ENCODE data around the gene ERI3.
A peak's percentile ranks its signal among the peaks of the same experiment; 100 is the strongest.

ERI3 gene

DNA sequence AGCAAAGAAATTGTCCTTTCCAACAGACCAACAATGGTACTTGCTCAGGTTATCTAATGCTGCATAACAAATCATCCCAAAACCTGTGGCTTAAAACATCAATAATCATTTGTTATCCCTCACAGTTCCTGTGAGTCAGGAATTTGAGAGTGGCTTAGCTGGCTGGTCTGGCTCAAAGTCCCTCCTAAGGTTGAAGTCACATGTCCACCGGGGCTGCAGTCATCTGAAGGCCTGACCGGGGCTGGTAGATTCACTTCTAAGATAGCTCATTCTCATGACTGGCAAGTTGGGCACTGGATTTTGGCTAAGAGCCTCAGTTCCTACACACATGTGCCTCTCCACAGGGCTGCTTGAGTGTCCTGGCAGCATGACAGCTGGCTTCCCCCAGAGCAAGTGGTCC lies 16.9 kb downstream of the ERI3 start:
- no peak for DNase-seq (ENCODE audit: low read depth)
- no peak overlapping the region for H3K4me3 ChIP-seq (ENCODE audit: low read length)
- TF ChIP-seq, protein P1, sequence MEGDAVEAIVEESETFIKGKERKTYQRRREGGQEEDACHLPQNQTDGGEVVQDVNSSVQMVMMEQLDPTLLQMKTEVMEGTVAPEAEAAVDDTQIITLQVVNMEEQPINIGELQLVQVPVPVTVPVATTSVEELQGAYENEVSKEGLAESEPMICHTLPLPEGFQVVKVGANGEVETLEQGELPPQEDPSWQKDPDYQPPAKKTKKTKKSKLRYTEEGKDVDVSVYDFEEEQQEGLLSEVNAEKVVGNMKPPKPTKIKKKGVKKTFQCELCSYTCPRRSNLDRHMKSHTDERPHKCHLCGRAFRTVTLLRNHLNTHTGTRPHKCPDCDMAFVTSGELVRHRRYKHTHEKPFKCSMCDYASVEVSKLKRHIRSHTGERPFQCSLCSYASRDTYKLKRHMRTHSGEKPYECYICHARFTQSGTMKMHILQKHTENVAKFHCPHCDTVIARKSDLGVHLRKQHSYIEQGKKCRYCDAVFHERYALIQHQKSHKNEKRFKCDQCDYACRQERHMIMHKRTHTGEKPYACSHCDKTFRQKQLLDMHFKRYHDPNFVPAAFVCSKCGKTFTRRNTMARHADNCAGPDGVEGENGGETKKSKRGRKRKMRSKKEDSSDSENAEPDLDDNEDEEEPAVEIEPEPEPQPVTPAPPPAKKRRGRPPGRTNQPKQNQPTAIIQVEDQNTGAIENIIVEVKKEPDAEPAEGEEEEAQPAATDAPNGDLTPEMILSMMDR (IDR thresholded peaks at IDR 0.05; ENCODE audit: insufficient read depth, low read depth, low read length, missing control alignments), result no peak

DNA sequence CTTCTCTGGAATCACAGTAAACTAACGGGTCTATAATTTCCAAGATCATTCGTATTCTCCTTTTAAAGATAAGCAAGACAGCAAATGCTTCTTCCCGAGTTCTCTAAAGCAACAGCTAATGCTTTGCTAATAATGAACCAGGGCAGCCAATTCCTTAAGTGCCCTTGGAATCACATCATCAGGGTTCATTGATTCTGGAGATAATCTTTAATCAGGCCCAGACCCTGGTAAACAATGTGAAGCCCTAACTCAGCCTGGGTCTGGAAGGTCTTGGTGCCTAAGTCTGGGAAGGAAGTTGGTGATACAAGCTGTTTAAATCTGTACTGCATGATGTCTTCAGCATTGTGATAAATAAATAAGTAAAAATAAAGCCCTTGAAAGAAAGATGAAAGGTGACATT lies 18.4 kb downstream of the ERI3 start:
- TF ChIP-seq, protein P1 (IDR thresholded peaks at IDR 0.05; ENCODE audit: insufficient read depth, low read depth, low read length, missing control alignments), result no peak
- no peak overlapping the region for H3K4me3 ChIP-seq (ENCODE audit: low read length)
- DNase-seq (ENCODE audit: low read depth), result no peak

DNA sequence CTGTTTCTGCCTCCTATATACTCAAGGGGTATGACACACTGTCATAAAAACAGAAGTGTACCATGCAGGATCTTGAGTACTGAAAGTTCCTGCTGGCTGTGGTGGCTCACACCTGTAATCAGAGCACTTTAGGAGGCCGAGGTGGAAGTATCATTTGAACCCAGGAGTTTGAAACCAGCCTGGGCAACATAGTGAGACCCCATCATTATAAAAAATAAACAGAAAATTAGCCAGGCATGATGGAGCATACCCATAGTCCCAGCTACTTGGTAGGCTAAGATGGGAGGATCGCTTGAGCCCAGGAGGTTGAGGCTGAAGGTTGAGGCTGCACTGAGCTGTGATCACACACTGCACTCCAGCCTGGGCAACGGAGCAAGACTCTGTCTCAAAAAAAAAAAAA lies 20.1 kb downstream of the ERI3 start:
- TF ChIP-seq, protein P1 (IDR thresholded peaks at IDR 0.05; ENCODE audit: insufficient read depth, low read depth, low read length, missing control alignments), result no peak
- no peak for DNase-seq (ENCODE audit: low read depth)
- no peak overlapping the region for H3K4me3 ChIP-seq (ENCODE audit: low read length)

DNA sequence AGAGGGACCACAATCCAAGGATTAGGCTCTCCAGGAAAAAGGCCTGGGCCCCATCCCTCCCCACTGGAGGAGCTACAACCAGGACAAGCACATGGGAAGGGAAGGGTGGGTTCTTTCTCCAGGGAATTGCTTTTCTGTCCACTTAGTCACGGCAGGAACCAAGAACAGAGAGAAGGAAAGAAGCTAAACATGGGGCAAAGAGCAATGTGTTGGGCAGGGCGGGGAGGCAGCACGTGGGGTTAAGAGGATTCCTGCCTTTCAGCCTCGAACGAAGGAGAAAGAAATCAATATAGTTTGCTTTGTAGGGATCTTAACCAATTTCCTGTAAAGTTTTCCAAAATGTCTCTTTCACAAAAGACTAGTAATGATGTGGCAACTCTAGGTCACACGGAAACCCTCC lies 21.7 kb downstream of the ERI3 start:
- H3K4me3 ChIP-seq (ENCODE audit: low read length), result no peak overlapping the region
- DNase-seq (ENCODE audit: low read depth), result no peak
- TF ChIP-seq, protein P1 (IDR thresholded peaks at IDR 0.05; ENCODE audit: insufficient read depth, low read depth, low read length, missing control alignments), result no peak

DNA sequence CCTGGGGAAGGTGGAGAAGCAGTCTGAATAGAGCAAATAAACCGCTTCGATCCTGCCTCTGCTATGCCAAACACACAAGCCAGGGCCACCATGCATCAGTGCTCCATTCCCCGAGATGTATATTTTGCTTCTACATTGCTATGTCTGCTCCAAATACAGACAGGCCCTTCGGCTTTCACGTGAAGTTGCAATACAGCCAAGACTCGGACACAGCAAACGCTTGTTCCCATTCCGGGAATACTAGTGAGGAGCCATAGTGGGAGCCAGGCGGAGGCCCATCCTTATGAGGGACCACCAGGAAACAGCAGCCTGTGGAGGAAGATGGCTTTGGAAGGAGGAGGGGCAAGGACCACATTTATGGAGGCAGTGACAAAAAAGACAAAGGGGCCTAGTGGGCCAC lies 22.6 kb downstream of the ERI3 start:
- H3K4me3 ChIP-seq (ENCODE audit: low read length), result no peak overlapping the region
- TF ChIP-seq, protein P1 (IDR thresholded peaks at IDR 0.05; ENCODE audit: insufficient read depth, low read depth, low read length, missing control alignments), result no peak
- DNase-seq (ENCODE audit: low read depth), result no peak

DNA sequence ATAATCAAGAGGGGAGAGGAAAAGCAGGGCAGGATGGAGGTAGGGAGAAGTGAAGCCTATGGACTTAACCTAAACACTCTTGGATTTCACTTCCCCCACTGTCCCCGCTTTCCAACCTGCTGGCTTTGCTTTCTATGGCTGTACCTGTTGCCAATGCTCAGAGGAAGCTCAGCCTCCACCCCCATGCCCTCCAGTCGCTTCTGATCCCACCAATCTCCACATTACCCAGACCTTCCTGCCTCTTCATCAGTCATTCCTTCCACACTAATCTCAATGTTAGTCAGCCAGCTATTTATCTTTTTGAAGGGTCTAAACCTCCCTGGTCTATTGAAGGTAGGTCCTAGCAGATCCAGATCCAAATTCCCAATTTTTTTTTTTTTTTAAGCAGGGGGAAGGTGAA lies 24.1 kb downstream of the ERI3 start:
- TF ChIP-seq, protein P1 (IDR thresholded peaks at IDR 0.05; ENCODE audit: insufficient read depth, low read depth, low read length, missing control alignments), result no peak
- no peak overlapping the region for H3K4me3 ChIP-seq (ENCODE audit: low read length)
- DNase-seq (ENCODE audit: low read depth), result no peak

DNA sequence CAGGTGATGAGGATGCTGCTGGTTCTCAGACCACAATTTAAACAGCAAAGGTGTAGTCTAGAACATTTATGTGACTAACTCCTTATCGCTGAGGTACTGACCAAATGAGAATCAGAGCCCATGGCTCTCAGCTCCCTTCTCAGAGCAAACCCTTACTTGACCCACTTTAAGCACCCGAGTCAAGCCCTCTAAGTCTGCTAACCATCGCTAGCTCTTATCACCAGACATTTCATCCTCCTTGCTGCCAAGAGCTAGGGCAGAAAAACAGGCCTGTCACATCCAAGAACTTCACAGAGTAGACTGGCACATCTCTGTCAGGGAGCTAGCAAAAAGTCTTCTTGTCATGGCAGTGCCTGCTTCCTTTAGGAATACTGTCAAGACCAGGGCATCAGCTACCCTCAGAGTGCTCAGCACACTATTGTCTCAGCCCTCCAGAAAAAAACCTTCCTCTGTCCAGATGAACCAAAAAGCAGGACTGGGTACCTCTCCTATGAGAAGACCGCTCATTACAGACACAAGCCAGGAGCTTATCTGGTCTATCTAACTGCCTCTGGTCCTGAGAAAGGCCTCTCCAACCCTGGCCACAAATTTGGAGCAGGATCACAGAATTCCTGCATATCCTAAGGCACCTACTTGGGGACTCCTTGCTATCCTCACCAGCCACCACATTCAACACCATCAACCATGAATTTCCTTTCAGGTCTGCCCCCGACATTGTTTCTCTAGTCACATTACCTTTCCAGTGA lies 26.2 kb downstream of the ERI3 start:
- DNase-seq (ENCODE audit: low read depth), result peak; percentile 4
- no peak overlapping the region for H3K4me3 ChIP-seq (ENCODE audit: low read length)
- TF ChIP-seq, protein P1 (IDR thresholded peaks at IDR 0.05; ENCODE audit: insufficient read depth, low read depth, low read length, missing control alignments), result no peak
